ENCODE measurements around the gene SLC18A2.

The SLC18A2 gene

DNA sequence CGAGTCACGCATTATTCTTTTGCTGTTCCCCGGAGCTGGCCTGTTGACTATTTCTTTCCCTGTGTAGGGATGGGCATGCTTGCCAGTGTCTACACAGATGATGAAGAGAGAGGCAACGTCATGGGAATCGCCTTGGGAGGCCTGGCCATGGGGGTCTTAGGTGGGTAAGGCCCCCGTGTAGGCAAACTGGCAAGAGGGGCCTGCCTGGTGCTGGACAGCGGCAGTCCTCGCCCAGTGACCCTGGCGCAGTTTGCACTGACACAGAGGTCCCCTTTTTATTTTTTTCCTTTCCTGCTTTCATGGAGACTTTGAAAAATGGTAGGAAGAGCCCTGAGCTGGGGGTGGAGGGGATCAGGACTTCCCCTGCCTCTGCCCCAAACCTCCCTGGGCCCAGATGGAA is 13.4 kb downstream of the SLC18A2 start:
- no peak for DNase-seq
- ChIA-PET POLR2A (interaction anchor here (0.6 kb wide), 1 partner anchor 97 kb away, joined by 4 read pairs; no protein-coding TSS in a partner anchor), CTCF (no interaction called here)
- Histone ChIP-seq H3K9me3 (ENCODE audit: control extremely low read depth in 1 of 5, control insufficient read depth in 4 of 5, insufficient read depth in 2 of 5, low read depth in 1 of 5, low read length in 4 of 5) (no peaks in the 10 kb centered on the region), H3K4me1 (ENCODE audit: control extremely low read depth in 1 of 4, control insufficient read depth in 4 of 4, insufficient read depth in 4 of 4, low read length in 3 of 4) (peaks cover 4 to 14% (median 10%) of the 10 kb centered on the region in 4 experiments), H3K27me3 (replicated peaks in 2 of 5; ENCODE audit: control insufficient read depth in 4 of 5, insufficient read depth in 5 of 5, low read length in 4 of 5) (no peaks in the 10 kb centered on the region), H3K4me3 (ENCODE audit: control insufficient read depth in 1 of 7, extremely low read depth in 1 of 7, insufficient read depth in 4 of 7, low read depth in 2 of 7, low read length in 6 of 7) (no peak overlapping the region), H3K36me3 (ENCODE audit: control insufficient read depth in 4 of 4, insufficient read depth in 4 of 4, low read length in 3 of 4) (peaks cover 0 to 37% (median 11%) of the 10 kb centered on the region in 4 experiments), H3K27ac (ENCODE audit: insufficient read depth in 1 of 2, low read depth in 1 of 2, low read length in 2 of 2, poor library complexity in 1 of 2, severe bottlenecking in 2 of 2) (no peak overlapping the region)
- WGBS (ENCODE audit: insufficient coverage) = 81% methylated on average over 9 of the region's 9 CpGs

GRCh38 chr10:117254774-117255735 is 14.1 kb downstream of the SLC18A2 start:
- WGBS (ENCODE audit: insufficient coverage) = 94% methylated on average over 26 of the region's 26 CpGs
- Histone ChIP-seq H3K4me1 (ENCODE audit: control extremely low read depth in 1 of 4, control insufficient read depth in 4 of 4, insufficient read depth in 4 of 4, low read length in 3 of 4) (peaks cover 2 to 14% (median 10%) of the 10 kb centered on the region in 4 experiments), H3K36me3 (ENCODE audit: control insufficient read depth in 4 of 4, insufficient read depth in 4 of 4, low read length in 3 of 4) (peaks cover 0 to 36% (median 11%) of the 10 kb centered on the region in 4 experiments), H3K9me3 (ENCODE audit: control extremely low read depth in 1 of 5, control insufficient read depth in 4 of 5, insufficient read depth in 2 of 5, low read depth in 1 of 5, low read length in 4 of 5) (no peaks in the 10 kb centered on the region), H3K27ac (ENCODE audit: insufficient read depth in 1 of 2, low read depth in 1 of 2, low read length in 2 of 2, poor library complexity in 1 of 2, severe bottlenecking in 2 of 2) (no peak overlapping the region), H3K27me3 (replicated peaks in 2 of 5; ENCODE audit: control insufficient read depth in 4 of 5, insufficient read depth in 5 of 5, low read length in 4 of 5) (no peaks in the 10 kb centered on the region), H3K4me3 (ENCODE audit: control insufficient read depth in 1 of 7, extremely low read depth in 1 of 7, insufficient read depth in 4 of 7, low read depth in 2 of 7, low read length in 6 of 7) (no peak overlapping the region)
- POLR2A ChIA-PET = no interaction called here
- DNase-seq = no peak
- CTCF ChIA-PET = interaction anchor here (1.0 kb wide), 1 partner anchor 13 kb away, joined by 3 read pairs; no protein-coding TSS in a partner anchor

DNA sequence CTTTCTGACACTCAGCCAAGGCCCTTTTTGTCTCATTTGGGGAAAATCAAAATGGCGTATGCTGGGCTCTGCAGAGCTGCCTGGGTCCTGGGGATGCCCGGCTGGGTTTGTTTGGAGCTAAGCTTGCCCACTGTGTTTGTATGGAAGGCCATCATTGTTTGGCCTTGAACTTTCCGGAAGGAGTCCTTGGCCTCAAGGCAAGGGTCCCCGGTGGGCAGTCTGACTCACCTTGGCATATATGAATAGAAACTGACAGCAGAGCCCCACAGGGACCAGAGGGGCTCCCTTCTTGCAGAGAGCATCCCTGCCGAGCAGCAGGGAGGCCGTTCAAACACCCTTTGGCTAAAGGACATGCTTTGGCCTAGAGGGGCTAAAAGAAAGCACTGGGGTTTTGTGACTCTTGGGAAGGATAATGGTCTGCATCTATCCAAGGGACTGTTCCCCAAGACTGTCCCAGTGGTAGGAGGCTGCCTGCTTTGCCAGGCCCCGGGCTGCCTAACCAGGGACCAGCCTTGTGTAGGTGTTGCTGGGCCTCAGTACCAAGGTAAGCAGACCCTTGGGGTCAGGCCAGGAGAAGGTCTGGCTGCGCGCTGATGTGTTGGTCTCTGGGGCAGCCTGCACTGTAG is 15.0 kb downstream of the SLC18A2 start:
- ChIA-PET CTCF (interaction anchor here (1.0 kb wide), 1 partner anchor 14 kb away, joined by 3 read pairs; no protein-coding TSS in a partner anchor), POLR2A (no interaction called here)
- WGBS (ENCODE audit: insufficient coverage) = 94% methylated on average over 9 of the region's 9 CpGs
- DNase-seq = no peak
- Histone ChIP-seq H3K36me3 (ENCODE audit: control insufficient read depth in 4 of 4, insufficient read depth in 4 of 4, low read length in 3 of 4) (peaks cover 0 to 27% (median 10%) of the 10 kb centered on the region in 4 experiments), H3K4me1 (ENCODE audit: control extremely low read depth in 1 of 4, control insufficient read depth in 4 of 4, insufficient read depth in 4 of 4, low read length in 3 of 4) (peaks cover 2 to 23% (median 14%) of the 10 kb centered on the region in 4 experiments), H3K4me3 (ENCODE audit: control insufficient read depth in 1 of 7, extremely low read depth in 1 of 7, insufficient read depth in 4 of 7, low read depth in 2 of 7, low read length in 6 of 7) (no peak overlapping the region), H3K27ac (ENCODE audit: insufficient read depth in 1 of 2, low read depth in 1 of 2, low read length in 2 of 2, poor library complexity in 1 of 2, severe bottlenecking in 2 of 2) (no peak overlapping the region), H3K27me3 (replicated peaks in 2 of 5; ENCODE audit: control insufficient read depth in 4 of 5, insufficient read depth in 5 of 5, low read length in 4 of 5) (no peaks in the 10 kb centered on the region), H3K9me3 (ENCODE audit: control extremely low read depth in 1 of 5, control insufficient read depth in 4 of 5, insufficient read depth in 2 of 5, low read depth in 1 of 5, low read length in 4 of 5) (no peaks in the 10 kb centered on the region)

- H3K27ac ChIP-seq (ENCODE audit: insufficient read depth in 1 of 2, low read depth in 1 of 2, low read length in 2 of 2, poor library complexity in 1 of 2, severe bottlenecking in 2 of 2) = no peak overlapping the region
- no peak for DNase-seq
- POLR2A ChIA-PET = interaction anchor here (0.6 kb wide), 1 partner anchor 34 kb away, joined by 4 read pairs; no protein-coding TSS in a partner anchor
- CTCF ChIA-PET = no interaction called here
- H3K36me3 ChIP-seq (ENCODE audit: control insufficient read depth in 4 of 4, insufficient read depth in 4 of 4, low read length in 3 of 4) = peaks cover 0 to 31% (median 10%) of the 10 kb centered on the region in 4 experiments
- peaks cover 2 to 24% (median 14%) of the 10 kb centered on the region in 4 experiments for H3K4me1 ChIP-seq (ENCODE audit: control extremely low read depth in 1 of 4, control insufficient read depth in 4 of 4, insufficient read depth in 4 of 4, low read length in 3 of 4)
- WGBS (ENCODE audit: insufficient coverage) = 88% methylated on average over 10 of the region's 10 CpGs
- no peak overlapping the region for H3K4me3 ChIP-seq (ENCODE audit: control insufficient read depth in 1 of 7, extremely low read depth in 1 of 7, insufficient read depth in 4 of 7, low read depth in 2 of 7, low read length in 6 of 7)
- H3K27me3 ChIP-seq (replicated peaks in 2 of 5; ENCODE audit: control insufficient read depth in 4 of 5, insufficient read depth in 5 of 5, low read length in 4 of 5) = no peaks in the 10 kb centered on the region
- H3K9me3 ChIP-seq (ENCODE audit: control extremely low read depth in 1 of 5, control insufficient read depth in 4 of 5, insufficient read depth in 2 of 5, low read depth in 1 of 5, low read length in 4 of 5) = no peaks in the 10 kb centered on the region
Observed at GRCh38 chr10:117256910-117257309, 16.0 kb downstream of the SLC18A2 start.

- DNase-seq = no peak
- Histone ChIP-seq H3K4me1 (ENCODE audit: control extremely low read depth in 1 of 4, control insufficient read depth in 4 of 4, insufficient read depth in 4 of 4, low read length in 3 of 4) (peaks cover 2 to 24% (median 14%) of the 10 kb centered on the region in 4 experiments), H3K27me3 (replicated peaks in 2 of 5; ENCODE audit: control insufficient read depth in 4 of 5, insufficient read depth in 5 of 5, low read length in 4 of 5) (no peaks in the 10 kb centered on the region), H3K36me3 (ENCODE audit: control insufficient read depth in 4 of 4, insufficient read depth in 4 of 4, low read length in 3 of 4) (peaks cover 0 to 31% (median 10%) of the 10 kb centered on the region in 4 experiments), H3K9me3 (ENCODE audit: control extremely low read depth in 1 of 5, control insufficient read depth in 4 of 5, insufficient read depth in 2 of 5, low read depth in 1 of 5, low read length in 4 of 5) (no peaks in the 10 kb centered on the region), H3K27ac (ENCODE audit: insufficient read depth in 1 of 2, low read depth in 1 of 2, low read length in 2 of 2, poor library complexity in 1 of 2, severe bottlenecking in 2 of 2) (no peak overlapping the region), H3K4me3 (ENCODE audit: control insufficient read depth in 1 of 7, extremely low read depth in 1 of 7, insufficient read depth in 4 of 7, low read depth in 2 of 7, low read length in 6 of 7) (no peak overlapping the region)
- WGBS (ENCODE audit: insufficient coverage) = 96% methylated on average over 3 of the region's 3 CpGs
- ChIA-PET POLR2A (no interaction called here), CTCF (interaction anchor here (1.0 kb wide), 1 partner anchor 13 kb away, joined by 4 read pairs; no protein-coding TSS in a partner anchor)
Observed at GRCh38 chr10:117257721-117258120, 16.8 kb downstream of the SLC18A2 start.

- no peak overlapping the region for H3K27ac ChIP-seq (ENCODE audit: insufficient read depth in 1 of 2, low read depth in 1 of 2, low read length in 2 of 2, poor library complexity in 1 of 2, severe bottlenecking in 2 of 2)
- peak overlapping the region in 2 of 7 experiments; percentile 5 to 20 for H3K4me3 ChIP-seq (ENCODE audit: control insufficient read depth in 1 of 7, extremely low read depth in 1 of 7, insufficient read depth in 4 of 7, low read depth in 2 of 7, low read length in 6 of 7)
- CTCF ChIA-PET = interaction anchor here (1.1 kb wide), 1 partner anchor 10 kb away, joined by 5 read pairs; no protein-coding TSS in a partner anchor
- 100% methylated on average over 1 of the region's 3 CpGs for WGBS (ENCODE audit: insufficient coverage)
- DNase-seq = peak in 2 of 3 donors; percentile 30 to 45
- POLR2A ChIA-PET = no interaction called here
- no peaks in the 10 kb centered on the region for H3K27me3 ChIP-seq (replicated peaks in 2 of 5; ENCODE audit: control insufficient read depth in 4 of 5, insufficient read depth in 5 of 5, low read length in 4 of 5)
- peaks cover 0 to 30% (median 13%) of the 10 kb centered on the region in 4 experiments for H3K36me3 ChIP-seq (ENCODE audit: control insufficient read depth in 4 of 4, insufficient read depth in 4 of 4, low read length in 3 of 4)
- peaks cover 2 to 24% (median 14%) of the 10 kb centered on the region in 4 experiments for H3K4me1 ChIP-seq (ENCODE audit: control extremely low read depth in 1 of 4, control insufficient read depth in 4 of 4, insufficient read depth in 4 of 4, low read length in 3 of 4)
- no peaks in the 10 kb centered on the region for H3K9me3 ChIP-seq (ENCODE audit: control extremely low read depth in 1 of 5, control insufficient read depth in 4 of 5, insufficient read depth in 2 of 5, low read depth in 1 of 5, low read length in 4 of 5)
Observed at GRCh38 chr10:117259279-117259678, 18.4 kb downstream of the SLC18A2 start.

Data from common myeloid progenitor, CD34-positive (primary cell).